Dendritic cell treated with granulocyte-macrophage colony-stimulating factor and Interleukin-4, amounts not matched to agents 40 ng/mL and 50 ng/mL, for 4 days (primary cell): Measurements from ENCODE around the gene LIG1.
A peak's percentile ranks its signal among the peaks of the same experiment; 100 is the strongest.

Source experiments
- H3K27ac Mint-ChIP-seq: one replicate; pipeline ENCODE4 v1.8.0; 2022; ENCODE audit warnings: mild to moderate bottlenecking, mixed read lengths
- H3K27me3 Mint-ChIP-seq: one replicate; pipeline ENCODE4 v1.8.0; 2022; ENCODE audit warnings: mild to moderate bottlenecking, mixed read lengths
- H3K36me3 Mint-ChIP-seq: one replicate; pipeline ENCODE4 v1.8.0; 2022; ENCODE audit warnings: low read depth, mixed read lengths
- H3K4me1 Mint-ChIP-seq: one replicate; pipeline ENCODE4 v1.8.0; 2022; ENCODE audit warnings: low read depth, mixed read lengths
- H3K4me3 Mint-ChIP-seq: one replicate; pipeline ENCODE4 v1.8.0; 2022; ENCODE audit warnings: mild to moderate bottlenecking, moderate library complexity, mixed read lengths
- H3K9me3 Mint-ChIP-seq: one replicate; pipeline ENCODE4 v1.8.0; 2022; ENCODE audit warnings: mixed read lengths
- intact Hi-C: fragments of 100-400 bp; cut with micrococcal nuclease; formaldehyde crosslinking; loops from one replicate; pipeline ENCODE4 v1.15.0; 2022

The LIG1 gene

DNA sequence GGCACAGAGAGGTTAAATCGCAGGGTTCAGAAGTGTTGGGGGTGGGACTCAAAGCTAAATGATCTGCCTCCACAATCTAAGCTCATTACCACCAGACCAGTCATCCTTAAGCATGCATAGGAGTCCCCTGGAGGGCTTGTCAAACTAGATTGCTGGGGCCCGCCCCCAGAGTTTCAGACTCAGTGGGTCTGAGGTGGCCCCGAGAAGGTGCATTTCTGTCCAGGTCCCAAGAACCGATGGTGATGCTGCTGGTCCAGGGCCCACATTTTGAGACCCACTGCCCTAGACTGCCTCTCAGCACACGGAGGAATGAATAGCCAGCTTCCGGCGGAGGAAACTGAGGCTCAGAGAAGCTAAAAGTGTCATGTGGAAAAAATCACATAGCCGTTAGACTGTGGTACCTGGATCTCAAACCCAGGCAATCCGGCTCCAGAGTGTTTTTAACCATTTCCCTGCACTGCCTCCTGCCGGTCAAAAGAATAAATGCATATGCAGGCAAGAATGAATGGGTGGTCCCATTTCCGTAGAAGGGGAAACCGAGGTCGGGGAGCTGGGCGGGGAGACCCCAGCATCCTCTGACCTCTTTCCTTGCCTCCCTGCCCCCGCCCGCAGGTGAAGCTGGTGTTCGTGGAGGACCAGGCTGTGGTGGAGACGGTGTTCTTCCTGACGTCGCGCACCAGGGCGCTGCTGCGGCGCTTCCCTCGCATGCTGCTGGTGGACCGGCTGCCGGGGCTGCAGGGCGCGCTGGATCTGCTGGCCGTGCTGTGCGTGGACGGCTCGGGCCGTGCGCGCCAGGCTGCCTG is 24.1 kb upstream of the LIG1 start:
- H3K27me3 Mint-ChIP-seq: no peaks in the 10 kb centered on the region
- H3K4me3 Mint-ChIP-seq: no peak overlapping the region
- intact Hi-C loops: no loop called here
- peaks cover 8% of the 10 kb centered on the region for H3K36me3 Mint-ChIP-seq
- H3K27ac Mint-ChIP-seq: no peak overlapping the region
- H3K9me3 Mint-ChIP-seq: no peaks in the 10 kb centered on the region
- peaks cover 8% of the 10 kb centered on the region for H3K4me1 Mint-ChIP-seq

DNA sequence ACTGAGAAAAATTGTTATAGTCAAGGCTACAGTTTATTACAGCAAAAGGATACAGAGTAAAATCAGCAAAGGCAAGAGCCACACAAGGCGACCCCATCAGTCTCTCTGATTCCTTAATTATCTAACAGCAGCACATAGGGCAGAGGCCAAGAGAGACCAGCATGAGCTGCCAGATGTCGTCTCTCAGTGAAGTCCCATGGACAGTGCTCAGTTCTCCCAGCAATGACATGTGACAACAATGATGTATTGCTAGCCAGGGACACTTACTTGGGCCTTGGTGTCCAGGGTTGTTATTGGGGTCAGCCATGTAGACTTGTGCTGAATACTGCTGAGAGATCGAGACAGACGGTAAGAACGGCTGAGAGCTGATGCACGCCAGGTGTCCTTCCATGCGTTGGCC is 22.6 kb upstream of the LIG1 start:
- no peaks in the 10 kb centered on the region for H3K27me3 Mint-ChIP-seq
- peaks cover 8% of the 10 kb centered on the region for H3K4me1 Mint-ChIP-seq
- no peak overlapping the region for H3K4me3 Mint-ChIP-seq
- intact Hi-C loops: no loop called here
- H3K27ac Mint-ChIP-seq: no peak overlapping the region
- H3K36me3 Mint-ChIP-seq: peaks cover 23% of the 10 kb centered on the region
- no peaks in the 10 kb centered on the region for H3K9me3 Mint-ChIP-seq

DNA sequence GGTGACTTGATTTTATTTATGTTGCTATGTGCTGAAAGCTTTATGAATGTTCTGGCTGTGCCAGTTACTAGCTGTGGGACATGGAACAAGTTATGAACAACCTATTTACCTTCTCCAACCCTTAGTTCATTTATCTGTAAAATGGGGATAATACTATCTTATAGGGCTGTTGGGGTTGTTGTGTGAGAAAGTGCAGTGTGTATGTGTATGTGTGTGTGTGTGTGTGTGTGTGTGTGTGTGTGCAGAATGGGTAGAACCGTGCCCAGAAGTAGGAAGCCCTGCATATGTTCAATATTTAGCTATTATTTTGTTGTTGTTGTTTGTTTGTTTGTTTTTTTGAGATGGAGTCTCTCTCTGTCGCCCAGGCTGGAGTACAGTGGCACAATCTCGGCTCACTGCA is 20.7 kb upstream of the LIG1 start:
- Mint-ChIP-seq H3K9me3 (no peaks in the 10 kb centered on the region), H3K27ac (no peak overlapping the region), H3K4me1 (no peaks in the 10 kb centered on the region), H3K36me3 (peaks cover 25% of the 10 kb centered on the region), H3K27me3 (no peaks in the 10 kb centered on the region), H3K4me3 (no peak overlapping the region)
- intact Hi-C loops: no loop called here

DNA sequence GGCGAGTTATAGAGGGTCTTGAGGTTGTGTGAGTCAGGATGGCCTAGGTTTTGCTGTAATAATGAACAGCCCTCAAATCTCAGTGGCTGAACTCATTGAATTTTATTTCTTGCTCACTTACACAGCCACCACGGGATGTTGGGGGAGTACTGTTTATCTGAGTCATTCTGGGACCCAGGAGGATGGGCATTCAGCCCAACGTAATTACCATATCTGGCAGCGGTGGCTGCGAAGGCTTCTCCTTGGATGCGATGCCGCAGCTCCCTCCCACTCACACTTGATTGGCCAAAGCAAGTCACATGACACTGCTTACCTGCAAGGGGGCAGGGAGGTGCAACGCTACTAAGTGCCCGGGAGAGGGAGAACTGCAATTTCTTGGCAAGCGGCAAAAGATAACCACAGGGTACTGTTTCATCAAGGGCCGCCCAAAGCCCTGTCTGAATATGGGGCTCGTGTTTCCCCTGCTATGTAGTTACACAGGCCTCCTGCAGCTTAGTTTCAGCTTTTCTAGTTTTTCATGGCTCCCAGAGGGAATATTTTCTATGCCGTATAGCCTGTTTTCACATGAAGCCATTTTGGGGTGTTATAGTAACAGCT is 20.2 kb upstream of the LIG1 start:
- Mint-ChIP-seq H3K4me1 (no peaks in the 10 kb centered on the region), H3K27ac (no peak overlapping the region), H3K27me3 (no peaks in the 10 kb centered on the region), H3K4me3 (no peak overlapping the region), H3K9me3 (no peaks in the 10 kb centered on the region), H3K36me3 (peaks cover 25% of the 10 kb centered on the region)
- intact Hi-C loops: no loop called here

DNA sequence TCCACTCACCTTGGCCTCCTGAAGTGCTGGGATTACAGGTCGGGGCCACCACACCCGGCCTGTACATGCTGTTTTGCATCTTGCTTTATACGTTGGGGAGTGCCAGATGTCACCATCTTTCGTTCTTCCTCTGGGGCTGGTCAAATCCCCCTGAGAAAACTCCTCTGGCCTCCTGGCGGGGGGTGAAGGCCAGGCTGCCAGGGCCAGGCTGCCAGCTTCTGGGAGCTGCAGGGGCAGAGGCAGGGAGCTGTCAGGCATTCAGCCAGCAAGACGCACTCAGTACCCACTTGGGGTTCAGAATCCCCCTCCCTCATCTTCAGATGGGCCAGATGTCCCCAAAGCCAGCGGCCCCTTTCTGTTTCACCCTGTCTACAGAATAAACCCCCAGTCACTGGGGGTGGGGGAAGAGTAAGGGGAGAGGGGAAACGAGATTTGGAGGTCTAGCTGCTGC is 16.4 kb upstream of the LIG1 start:
- Mint-ChIP-seq H3K27ac (no peak overlapping the region), H3K27me3 (no peaks in the 10 kb centered on the region), H3K4me3 (no peak overlapping the region), H3K4me1 (no peaks in the 10 kb centered on the region), H3K36me3 (peaks cover 41% of the 10 kb centered on the region), H3K9me3 (peaks cover 4% of the 10 kb centered on the region)
- intact Hi-C loops: no loop called here

DNA sequence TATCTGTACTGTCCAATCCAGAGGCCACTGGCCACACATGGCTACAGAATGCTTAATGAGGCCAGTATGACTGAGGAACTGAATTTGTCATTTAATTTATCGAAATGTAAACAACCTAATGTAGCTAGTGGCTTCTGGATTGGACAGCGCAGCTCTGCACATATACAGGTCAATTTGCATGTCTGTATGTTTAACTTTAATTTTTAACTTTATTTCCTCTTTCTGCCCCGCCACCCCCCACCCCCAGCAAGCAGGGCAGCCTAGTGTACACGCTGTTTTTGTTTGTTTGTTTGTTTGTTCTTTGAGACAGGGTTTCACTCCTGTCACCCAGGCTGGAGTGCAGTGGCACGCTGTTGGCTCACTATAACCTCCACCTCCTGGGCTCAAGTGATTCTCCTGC is 15.9 kb upstream of the LIG1 start:
- H3K36me3 Mint-ChIP-seq: peaks cover 46% of the 10 kb centered on the region
- no peak overlapping the region for H3K27ac Mint-ChIP-seq
- no peaks in the 10 kb centered on the region for H3K4me1 Mint-ChIP-seq
- intact Hi-C loops: no loop called here
- H3K27me3 Mint-ChIP-seq: no peaks in the 10 kb centered on the region
- H3K9me3 Mint-ChIP-seq: peaks cover 9% of the 10 kb centered on the region
- H3K4me3 Mint-ChIP-seq: no peak overlapping the region

DNA sequence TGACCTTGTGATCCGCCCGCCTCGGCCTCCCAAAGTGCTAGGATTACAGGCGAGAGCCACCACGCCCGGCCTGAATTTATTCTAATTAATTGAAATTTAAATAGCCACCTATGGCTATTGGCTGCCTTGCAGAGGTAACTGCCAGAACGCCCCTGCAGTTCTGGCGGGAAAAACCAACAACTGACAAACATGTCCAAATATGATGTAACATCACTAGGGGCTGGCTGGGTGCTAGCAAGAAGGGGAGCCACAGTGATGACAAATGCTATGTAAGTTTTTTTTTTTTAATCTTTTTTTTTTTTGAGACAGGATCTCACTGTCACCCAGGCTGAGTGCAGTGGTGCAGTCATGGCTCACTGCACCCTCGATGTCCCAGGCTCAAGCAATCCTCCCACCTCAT is 13.2 kb upstream of the LIG1 start:
- Mint-ChIP-seq H3K9me3 (peaks cover 16% of the 10 kb centered on the region), H3K27ac (no peak overlapping the region), H3K4me3 (no peak overlapping the region), H3K36me3 (peaks cover 57% of the 10 kb centered on the region), H3K4me1 (no peaks in the 10 kb centered on the region), H3K27me3 (no peaks in the 10 kb centered on the region)
- intact Hi-C loops: no loop called here

DNA sequence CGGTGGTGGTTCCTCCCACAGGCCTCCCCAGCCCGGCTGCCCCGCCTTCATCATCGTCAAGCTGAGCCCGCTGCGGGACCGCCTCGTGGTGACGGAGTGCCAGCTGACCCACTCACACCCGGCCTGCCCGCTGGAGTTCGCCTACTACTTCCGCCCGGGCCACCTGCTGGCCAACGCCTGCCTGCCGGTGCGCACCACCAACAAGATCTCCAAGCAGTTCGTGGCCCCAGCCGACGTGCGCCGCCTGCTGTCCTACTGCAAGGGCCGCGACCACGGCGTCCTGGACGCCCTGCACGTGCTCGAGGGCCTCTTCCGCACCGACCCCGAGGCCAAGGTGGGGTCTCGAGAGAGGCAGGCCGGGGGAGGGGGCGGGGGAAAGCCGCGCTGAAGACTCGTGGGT is 12.3 kb upstream of the LIG1 start:
- Mint-ChIP-seq H3K36me3 (peaks cover 50% of the 10 kb centered on the region), H3K27ac (no peak overlapping the region), H3K4me3 (no peak overlapping the region), H3K4me1 (no peaks in the 10 kb centered on the region), H3K9me3 (peaks cover 16% of the 10 kb centered on the region), H3K27me3 (no peaks in the 10 kb centered on the region)
- intact Hi-C loops: no loop called here

DNA sequence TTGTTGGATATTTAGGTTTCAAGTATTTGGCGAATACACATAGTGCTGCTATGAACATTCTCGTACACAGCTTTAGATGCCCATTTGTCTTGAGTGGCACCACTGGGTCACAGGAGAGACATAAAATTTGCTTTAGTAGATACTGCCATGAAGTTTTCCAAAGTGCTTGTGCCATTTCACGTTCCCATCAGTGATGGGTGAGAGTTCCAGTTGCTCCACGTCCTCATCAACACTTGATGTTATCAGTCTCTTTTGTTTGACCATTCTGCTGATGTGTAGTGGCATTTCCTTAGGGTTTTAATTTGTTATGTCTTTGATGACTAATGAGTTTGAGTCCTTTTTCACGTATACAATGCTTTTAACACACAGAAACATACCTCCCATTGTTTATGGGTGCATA is 11.4 kb upstream of the LIG1 start:
- Mint-ChIP-seq H3K4me1 (no peaks in the 10 kb centered on the region), H3K4me3 (no peak overlapping the region), H3K9me3 (peaks cover 16% of the 10 kb centered on the region), H3K27me3 (no peaks in the 10 kb centered on the region), H3K27ac (no peak overlapping the region), H3K36me3 (peaks cover 58% of the 10 kb centered on the region)
- intact Hi-C loops: no loop called here

DNA sequence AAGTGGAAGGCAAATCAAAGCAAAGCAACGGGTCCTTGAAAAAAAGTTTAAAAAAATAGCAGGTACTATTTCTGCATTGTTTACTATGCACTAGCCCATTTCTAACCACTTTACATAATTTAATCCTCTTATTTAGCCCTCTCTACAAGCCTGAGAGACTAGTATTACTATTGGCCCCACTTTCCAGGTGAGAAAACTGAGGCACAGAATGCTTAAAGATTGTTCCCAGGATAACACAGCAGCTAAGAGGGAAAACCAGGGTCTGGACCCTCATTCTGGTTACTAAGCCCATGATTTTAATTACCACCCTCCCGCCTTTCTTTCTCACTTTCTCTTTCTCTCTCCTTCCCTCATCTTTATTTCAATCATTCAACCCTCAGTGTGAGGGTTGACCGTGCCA is 6.1 kb upstream of the LIG1 start:
- Mint-ChIP-seq H3K27ac (no peak overlapping the region), H3K4me3 (no peak overlapping the region), H3K9me3 (peaks cover 9% of the 10 kb centered on the region), H3K4me1 (peaks cover 17% of the 10 kb centered on the region), H3K36me3 (peaks cover 77% of the 10 kb centered on the region), H3K27me3 (no peaks in the 10 kb centered on the region)
- intact Hi-C loops: no loop called here

DNA sequence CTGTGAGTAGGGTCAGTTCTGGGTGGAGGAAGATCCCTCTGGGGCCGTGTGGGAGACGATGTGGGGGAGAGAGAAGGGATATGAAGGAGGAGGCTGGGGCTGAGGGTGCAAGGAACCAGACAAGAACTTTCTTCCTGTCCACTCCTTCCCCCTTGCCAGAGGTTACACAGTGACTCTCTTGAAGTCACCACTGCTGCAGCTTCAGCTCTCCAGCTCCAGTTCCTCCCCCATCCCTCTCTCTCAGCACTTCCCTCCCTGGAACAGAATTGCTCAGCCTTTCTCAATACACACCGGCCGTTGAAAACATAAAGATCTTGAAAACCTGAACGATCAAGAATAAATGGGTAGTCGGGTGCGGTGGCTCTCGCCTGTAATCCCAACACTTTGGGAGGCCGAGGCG is 5.4 kb upstream of the LIG1 start:
- Mint-ChIP-seq H3K9me3 (peaks cover 3% of the 10 kb centered on the region), H3K27me3 (no peaks in the 10 kb centered on the region), H3K36me3 (peaks cover 71% of the 10 kb centered on the region), H3K4me3 (no peak overlapping the region), H3K27ac (peak overlapping the region; percentile 5), H3K4me1 (peaks cover 22% of the 10 kb centered on the region)
- intact Hi-C loops: no loop called here

DNA sequence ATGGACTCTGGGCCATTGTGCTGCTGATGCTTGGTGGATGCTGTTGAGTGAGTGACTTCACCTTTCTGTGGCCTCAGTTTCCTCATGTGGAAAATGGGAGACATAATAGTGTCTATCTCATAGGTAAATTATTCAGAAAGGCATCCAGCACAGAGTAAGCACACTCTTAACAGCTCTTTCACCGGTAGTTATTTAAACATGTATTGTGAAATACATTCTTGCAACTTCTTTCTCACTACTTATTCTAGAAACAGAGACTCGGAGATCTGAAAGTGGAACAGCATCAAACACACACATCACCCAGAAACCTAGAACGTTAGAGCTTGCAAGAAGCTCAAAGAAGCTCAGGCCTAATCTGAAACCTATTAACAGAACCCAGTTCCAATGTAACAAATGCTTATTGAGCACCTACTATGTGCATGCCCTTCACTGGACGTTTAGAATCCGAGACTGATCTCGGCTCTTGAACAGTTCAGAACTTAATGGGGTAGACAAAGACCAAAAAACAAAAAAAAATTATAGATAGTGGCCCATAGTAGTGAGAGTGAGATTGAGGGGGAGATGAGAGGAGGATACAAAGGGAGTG is 4.4 kb upstream of the LIG1 start:
- H3K4me3 Mint-ChIP-seq: no peak overlapping the region
- intact Hi-C loops: no loop called here

DNA sequence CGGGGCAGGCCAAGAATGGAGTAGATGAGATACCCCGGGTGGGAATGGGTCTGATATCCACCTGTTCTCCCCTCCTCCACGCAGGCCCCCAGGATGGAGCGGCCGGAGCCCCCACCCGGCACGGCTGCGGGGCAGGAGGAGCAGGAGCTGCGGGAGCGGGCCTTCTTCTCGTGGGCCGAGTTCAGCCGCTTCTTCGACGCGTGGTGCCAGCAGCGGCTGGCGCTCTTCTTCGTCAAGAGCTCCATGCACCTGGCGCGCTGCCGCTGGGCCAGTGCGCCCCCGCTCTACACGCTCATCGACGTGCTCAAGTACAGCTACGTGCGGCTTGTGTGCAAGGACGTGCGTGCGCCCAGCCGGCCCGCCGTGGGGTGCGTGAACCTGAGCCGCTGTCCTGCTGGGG is 1.6 kb upstream of the LIG1 start:
- intact Hi-C loops: no loop called here

More for the DNA sequence above, 4.4 kb upstream of the LIG1 start:
- peaks cover 28% of the 10 kb centered on the region for H3K4me1 Mint-ChIP-seq
- H3K9me3 Mint-ChIP-seq: no peaks in the 10 kb centered on the region
- no peak overlapping the region for H3K27ac Mint-ChIP-seq
- H3K36me3 Mint-ChIP-seq: peaks cover 74% of the 10 kb centered on the region
- no peaks in the 10 kb centered on the region for H3K27me3 Mint-ChIP-seq

DNA sequence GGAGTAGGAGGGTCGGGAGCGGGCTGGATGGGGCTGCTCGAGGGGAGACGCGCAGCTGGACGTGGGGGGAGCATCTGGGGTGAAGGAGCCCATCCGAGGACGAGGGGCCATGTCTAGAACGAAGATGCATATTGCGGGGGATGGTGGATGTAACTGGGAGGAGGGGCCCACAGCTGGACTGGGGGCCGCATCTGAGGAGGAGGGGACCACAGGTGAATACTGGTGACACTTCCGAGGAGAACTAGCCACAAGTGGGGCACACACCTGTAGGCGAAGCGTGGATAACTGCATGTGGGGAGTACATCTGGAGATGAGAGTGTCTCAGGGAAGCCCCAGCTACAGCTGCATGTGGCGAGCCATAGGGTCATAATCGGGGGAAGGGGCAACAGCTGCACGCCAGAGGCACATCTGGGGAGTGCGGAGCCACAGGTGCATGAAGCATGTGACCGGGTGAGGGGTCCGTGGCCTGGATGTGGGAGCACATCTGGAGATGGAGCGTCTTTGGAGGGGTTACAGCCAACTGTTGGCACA is 738 bp upstream of the LIG1 start:
- H3K4me1 Mint-ChIP-seq: peaks cover 34% of the 10 kb centered on the region
- peaks cover 51% of the 10 kb centered on the region for H3K36me3 Mint-ChIP-seq
- no peaks in the 10 kb centered on the region for H3K27me3 Mint-ChIP-seq
- H3K27ac Mint-ChIP-seq: peak overlapping the region; percentile 94
- intact Hi-C loops: no loop called here
- H3K9me3 Mint-ChIP-seq: no peaks in the 10 kb centered on the region
- peak overlapping the region; percentile 93 for H3K4me3 Mint-ChIP-seq

More for the DNA sequence above, 1.6 kb upstream of the LIG1 start:
- H3K9me3 Mint-ChIP-seq: no peaks in the 10 kb centered on the region
- H3K27ac Mint-ChIP-seq: no peak overlapping the region
- no peaks in the 10 kb centered on the region for H3K27me3 Mint-ChIP-seq
- H3K4me1 Mint-ChIP-seq: peaks cover 34% of the 10 kb centered on the region
- no peak overlapping the region for H3K4me3 Mint-ChIP-seq
- H3K36me3 Mint-ChIP-seq: peaks cover 58% of the 10 kb centered on the region
